KMS-11 (cell line): ENCODE data around the gene DNAJB6.

Experiments
- H2AFZ ChIP-seq: fragments of 200-600 bp; sonication (generic); 2 replicates; pipeline ENCODE4 v1.6.1; 2016; ENCODE audit warnings: antibody characterized with exemption, mixed run types, low read depth
- H3K27ac ChIP-seq: fragments of 200-600 bp; sonication (generic); 2 replicates; pipeline ENCODE4 v1.6.1; 2016; ENCODE audit warnings: mild to moderate bottlenecking, mixed run types
- H3K27me3 ChIP-seq: fragments of 200-600 bp; sonication (generic); 2 replicates; pipeline ENCODE4 v1.6.1; 2017; ENCODE audit warnings: mild to moderate bottlenecking, low read depth, mixed run types, moderate library complexity; ENCODE audit not compliant: insufficient read depth
- H3K36me3 ChIP-seq: fragments of 200-600 bp; sonication (generic); 2 replicates; pipeline ENCODE4 v1.6.1; 2017; ENCODE audit warnings: mild to moderate bottlenecking, mixed run types; ENCODE audit not compliant: insufficient read depth
- H3K4me1 ChIP-seq: fragments of 200-600 bp; sonication (generic); 2 replicates; pipeline ENCODE4 v1.6.1; 2016; ENCODE audit warnings: mild to moderate bottlenecking, low read depth, mixed run types; ENCODE audit not compliant: poor library complexity, severe bottlenecking
- H3K4me2 ChIP-seq: fragments of 200-600 bp; sonication (generic); 2 replicates; pipeline ENCODE4 v1.7.0; 2016; ENCODE audit warnings: mild to moderate bottlenecking, mixed run types
- H3K4me3 ChIP-seq: fragments of 200-600 bp; sonication (generic); IDR thresholded peaks from 2 replicates; pipeline ENCODE4 v1.6.1; 2017; ENCODE audit warnings: low read depth, low read length, mixed read lengths; ENCODE audit not compliant: insufficient read depth
- H3K79me2 ChIP-seq: fragments of 200-600 bp; sonication (generic); 2 replicates; pipeline ENCODE4 v1.6.1; 2016; ENCODE audit warnings: low read depth, mixed run types; ENCODE audit not compliant: insufficient read depth
- H3K9ac ChIP-seq: fragments of 200-600 bp; sonication (generic); 2 replicates; pipeline ENCODE4 v1.6.1; 2016; ENCODE audit warnings: mild to moderate bottlenecking, mixed run types
- H4K20me1 ChIP-seq: fragments of 200-600 bp; sonication (generic); 2 replicates; pipeline ENCODE4 v1.6.1; 2016; ENCODE audit warnings: mild to moderate bottlenecking, mixed run types; ENCODE audit not compliant: insufficient read depth
- TF ChIP-seq, protein P1 (sequence below): fragments of 200-600 bp; sonication (generic); conservative IDR thresholded peaks from 2 replicates; pipeline ENCODE4 v1.6.1; 2017; ENCODE audit warnings: low read depth, mild to moderate bottlenecking, antibody characterized with exemption, low read length, moderate library complexity, mixed read lengths

DNAJB6 gene

DNA sequence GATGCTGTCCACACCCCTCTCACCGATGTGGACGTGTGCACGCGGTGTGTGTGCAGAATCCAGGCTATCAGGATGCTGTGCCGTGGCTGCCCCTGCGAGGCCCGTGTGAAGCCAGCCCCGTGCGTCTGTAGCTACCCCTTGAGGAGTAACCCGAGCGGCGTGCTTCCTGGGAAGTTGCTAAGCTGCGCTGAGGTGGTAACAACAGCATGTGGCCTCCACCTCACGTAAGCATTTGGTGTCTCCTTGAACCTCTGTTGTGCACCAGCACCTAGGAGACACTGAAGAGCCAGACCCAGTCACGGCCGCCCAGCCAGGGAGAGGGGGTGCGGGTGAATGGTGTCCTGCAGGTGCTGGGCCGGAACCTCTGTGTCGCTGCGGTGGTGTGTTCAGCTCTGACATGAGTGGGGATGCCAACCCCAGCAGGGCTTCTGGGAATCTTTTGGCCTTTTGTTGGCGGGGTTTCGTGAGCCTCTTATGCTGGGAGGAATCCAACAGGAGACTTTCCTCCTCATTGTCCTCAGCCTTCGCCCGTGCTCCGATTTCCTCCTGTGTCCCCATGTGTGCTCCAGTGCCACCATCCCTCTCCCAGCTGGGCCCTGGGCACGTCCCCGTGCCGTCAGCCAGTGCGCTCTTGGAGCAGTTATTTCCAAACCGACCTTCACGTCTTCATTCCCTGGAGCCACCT, 60.4 kb downstream of the DNAJB6 start:
- Histone ChIP-seq H3K36me3 (no peaks in the 10 kb centered on the region; the same call in 1 of the 2 replicates), H3K4me3 (no peak overlapping the region), H3K79me2 (no peaks in the 10 kb centered on the region; the same call in 1 of the 2 replicates), H4K20me1 (no peaks in the 10 kb centered on the region; the same call in 1 of the 2 replicates), H3K9ac (no peak overlapping the region), H3K4me2 (no peak overlapping the region), H2AFZ (no peak overlapping the region), H3K4me1 (no peaks in the 10 kb centered on the region), H3K27me3 (no peaks in the 10 kb centered on the region), H3K27ac (no peak overlapping the region)
- TF ChIP-seq, protein P1, sequence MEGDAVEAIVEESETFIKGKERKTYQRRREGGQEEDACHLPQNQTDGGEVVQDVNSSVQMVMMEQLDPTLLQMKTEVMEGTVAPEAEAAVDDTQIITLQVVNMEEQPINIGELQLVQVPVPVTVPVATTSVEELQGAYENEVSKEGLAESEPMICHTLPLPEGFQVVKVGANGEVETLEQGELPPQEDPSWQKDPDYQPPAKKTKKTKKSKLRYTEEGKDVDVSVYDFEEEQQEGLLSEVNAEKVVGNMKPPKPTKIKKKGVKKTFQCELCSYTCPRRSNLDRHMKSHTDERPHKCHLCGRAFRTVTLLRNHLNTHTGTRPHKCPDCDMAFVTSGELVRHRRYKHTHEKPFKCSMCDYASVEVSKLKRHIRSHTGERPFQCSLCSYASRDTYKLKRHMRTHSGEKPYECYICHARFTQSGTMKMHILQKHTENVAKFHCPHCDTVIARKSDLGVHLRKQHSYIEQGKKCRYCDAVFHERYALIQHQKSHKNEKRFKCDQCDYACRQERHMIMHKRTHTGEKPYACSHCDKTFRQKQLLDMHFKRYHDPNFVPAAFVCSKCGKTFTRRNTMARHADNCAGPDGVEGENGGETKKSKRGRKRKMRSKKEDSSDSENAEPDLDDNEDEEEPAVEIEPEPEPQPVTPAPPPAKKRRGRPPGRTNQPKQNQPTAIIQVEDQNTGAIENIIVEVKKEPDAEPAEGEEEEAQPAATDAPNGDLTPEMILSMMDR: no peak

DNA sequence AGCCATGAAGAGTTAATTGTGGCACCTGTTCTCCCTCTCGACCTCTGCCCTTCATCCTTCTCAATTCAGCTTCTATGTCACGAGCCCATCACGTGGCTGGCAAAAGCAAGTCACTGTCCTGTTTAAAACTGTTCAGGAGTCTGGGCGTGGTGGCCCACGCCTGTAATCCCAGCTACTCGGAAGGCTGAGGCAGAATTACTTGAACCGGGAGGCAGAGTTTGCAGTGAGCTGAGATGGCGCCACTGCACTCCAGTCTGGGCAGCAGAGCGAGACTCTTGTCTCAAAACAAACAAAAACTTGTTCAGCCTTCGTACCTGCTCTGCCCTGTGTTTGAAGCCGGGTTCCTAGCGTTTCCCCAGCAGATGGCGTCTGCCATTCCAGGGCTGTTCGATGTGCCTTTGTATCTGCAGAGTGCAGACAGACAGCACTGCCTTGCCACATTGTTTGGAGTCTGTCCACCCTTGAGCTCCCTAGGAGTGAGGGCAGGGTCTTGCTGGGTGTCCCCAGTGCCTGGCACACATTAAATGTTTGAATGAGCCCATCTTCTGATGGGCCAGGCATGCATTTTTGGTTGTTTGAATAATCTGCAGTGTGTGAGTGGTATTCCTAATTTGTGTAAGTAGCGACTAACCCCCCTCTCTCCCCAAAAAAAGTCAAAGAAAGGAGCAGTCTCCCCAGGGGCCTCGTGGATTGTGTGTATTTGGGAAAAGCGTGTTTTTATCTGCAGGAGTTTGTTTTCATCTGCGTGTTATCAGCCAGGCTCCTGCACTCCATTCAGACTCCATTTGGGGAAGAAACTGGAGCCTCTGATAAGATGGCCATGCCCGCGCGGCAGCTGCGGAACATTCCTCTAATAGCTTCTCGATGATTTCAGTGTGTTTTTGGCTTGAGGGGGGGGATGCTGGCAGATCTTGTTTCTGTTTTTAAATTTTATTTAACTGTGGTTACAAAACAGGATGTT, 61.2 kb downstream of the DNAJB6 start:
- Histone ChIP-seq H3K36me3 (no peaks in the 10 kb centered on the region; the same call in 1 of the 2 replicates), H3K9ac (no peak overlapping the region), H4K20me1 (no peaks in the 10 kb centered on the region; the same call in 1 of the 2 replicates), H3K27me3 (no peaks in the 10 kb centered on the region), H3K79me2 (no peaks in the 10 kb centered on the region; the same call in 1 of the 2 replicates), H3K4me3 (no peak overlapping the region), H2AFZ (no peak overlapping the region), H3K4me1 (no peaks in the 10 kb centered on the region), H3K27ac (no peak overlapping the region), H3K4me2 (no peak overlapping the region)
- TF ChIP-seq, protein P1: no peak

DNA sequence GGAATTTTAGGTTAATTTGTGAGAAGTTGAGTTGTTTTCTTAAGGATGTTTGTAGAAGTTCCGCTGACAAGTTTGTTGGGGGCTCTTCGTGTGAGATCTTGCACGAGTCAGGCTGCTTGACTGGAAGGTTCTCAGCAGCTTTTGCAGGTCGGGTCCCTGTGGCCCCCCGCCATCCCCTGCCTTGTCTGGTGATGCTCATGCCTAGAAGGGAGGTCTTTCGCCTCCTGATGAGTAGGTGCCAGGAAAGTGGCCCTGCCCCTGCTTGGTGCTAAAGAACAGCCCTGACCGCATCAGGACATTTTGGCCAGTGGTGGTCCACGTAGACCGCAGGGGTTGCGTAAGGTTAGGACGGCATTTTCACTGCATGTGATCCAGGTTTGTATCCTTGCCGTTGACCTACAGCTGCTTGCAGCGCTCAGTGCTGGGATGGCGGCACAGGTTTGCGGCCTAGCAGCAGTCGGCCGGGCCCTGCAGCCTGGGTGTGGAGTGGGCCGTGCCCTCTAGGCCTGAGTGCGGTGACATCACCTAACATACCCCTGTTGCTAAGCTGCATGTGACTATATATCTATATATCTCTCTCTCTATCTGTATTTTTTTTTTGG, 62.4 kb downstream of the DNAJB6 start:
- H2AFZ ChIP-seq: no peak overlapping the region
- no peaks in the 10 kb centered on the region; the same call in 1 of the 2 replicates for H3K79me2 ChIP-seq
- H3K27ac ChIP-seq: no peak overlapping the region
- no peaks in the 10 kb centered on the region for H3K4me1 ChIP-seq
- H4K20me1 ChIP-seq: no peaks in the 10 kb centered on the region; the same call in 1 of the 2 replicates
- TF ChIP-seq, protein P1: no peak
- H3K4me3 ChIP-seq: no peak overlapping the region
- no peaks in the 10 kb centered on the region for H3K27me3 ChIP-seq
- no peak overlapping the region for H3K4me2 ChIP-seq
- H3K36me3 ChIP-seq: no peaks in the 10 kb centered on the region; the same call in 1 of the 2 replicates
- no peak overlapping the region for H3K9ac ChIP-seq

DNA sequence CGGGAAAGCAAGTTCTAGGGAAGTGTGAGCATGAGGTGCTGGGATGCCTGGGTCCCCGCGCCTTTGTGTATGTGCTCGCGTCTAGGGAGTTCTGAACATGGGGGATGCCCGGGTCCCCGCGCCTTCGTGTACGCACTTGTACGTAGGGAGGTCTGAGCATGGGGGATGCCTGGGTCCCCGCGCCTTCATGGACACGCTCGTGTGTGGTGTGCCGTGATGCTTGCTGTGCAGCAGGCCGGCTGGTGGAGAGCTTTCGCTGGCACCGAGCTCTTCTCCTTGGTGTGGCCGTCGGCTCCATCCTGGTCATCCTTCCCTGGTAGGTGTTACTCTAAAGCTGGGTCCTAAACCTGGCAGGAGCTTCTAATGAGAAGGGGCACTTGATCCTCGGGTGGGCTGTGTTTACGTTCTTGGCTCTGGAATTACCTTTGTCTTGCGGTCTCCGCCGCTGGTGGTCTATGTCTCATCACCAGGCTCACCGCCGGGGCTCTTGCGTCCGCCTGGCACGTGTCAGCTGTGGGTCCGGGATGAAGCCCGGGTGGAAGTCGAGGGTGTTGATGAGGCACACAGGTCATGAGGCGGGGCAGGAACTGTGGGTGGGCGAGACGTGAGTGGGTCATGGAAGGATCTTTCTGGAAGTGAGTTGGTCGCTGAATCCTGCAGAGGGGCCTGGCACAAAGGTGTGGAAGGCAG, 63.5 kb downstream of the DNAJB6 start:
- H3K9ac ChIP-seq: no peak overlapping the region
- TF ChIP-seq, protein P1: no peak
- no peak overlapping the region for H2AFZ ChIP-seq
- no peak overlapping the region for H3K27ac ChIP-seq
- H3K36me3 ChIP-seq: no peaks in the 10 kb centered on the region; the same call in 1 of the 2 replicates
- H4K20me1 ChIP-seq: no peaks in the 10 kb centered on the region; the same call in 1 of the 2 replicates
- H3K4me1 ChIP-seq: no peaks in the 10 kb centered on the region
- no peaks in the 10 kb centered on the region for H3K27me3 ChIP-seq
- H3K4me2 ChIP-seq: no peak overlapping the region
- H3K79me2 ChIP-seq: no peaks in the 10 kb centered on the region; the same call in 1 of the 2 replicates
- no peak overlapping the region for H3K4me3 ChIP-seq
